Cardiac fibroblast (primary cell): ENCODE data around the gene TRIP13.

Source experiments
- DNase-seq, 2 donors: peaks; one replicate each; pipeline versions ENCODE4 v3.0.0 to v3.0.0-alpha.2; 2010; ENCODE audit warnings: low read depth in 2 of 2
- H3K4me3 ChIP-seq, 2 donors: replicated peaks in 1 of 2; 1 replicate in 1 of 2; 2 replicates in 1 of 2; pipeline ENCODE4 v1.5.1; 2011; ENCODE audit warnings: low read depth in 2 of 2, low read length in 2 of 2, mild to moderate bottlenecking in 2 of 2, moderate library complexity in 1 of 2
- TF ChIP-seq, protein P1 (sequence below): IDR thresholded peaks from one replicate; pipeline ENCODE4 v1.5.1; 2011; ENCODE audit warnings: low read depth, mild to moderate bottlenecking, low read length, inconsistent platforms

The TRIP13 gene

DNA sequence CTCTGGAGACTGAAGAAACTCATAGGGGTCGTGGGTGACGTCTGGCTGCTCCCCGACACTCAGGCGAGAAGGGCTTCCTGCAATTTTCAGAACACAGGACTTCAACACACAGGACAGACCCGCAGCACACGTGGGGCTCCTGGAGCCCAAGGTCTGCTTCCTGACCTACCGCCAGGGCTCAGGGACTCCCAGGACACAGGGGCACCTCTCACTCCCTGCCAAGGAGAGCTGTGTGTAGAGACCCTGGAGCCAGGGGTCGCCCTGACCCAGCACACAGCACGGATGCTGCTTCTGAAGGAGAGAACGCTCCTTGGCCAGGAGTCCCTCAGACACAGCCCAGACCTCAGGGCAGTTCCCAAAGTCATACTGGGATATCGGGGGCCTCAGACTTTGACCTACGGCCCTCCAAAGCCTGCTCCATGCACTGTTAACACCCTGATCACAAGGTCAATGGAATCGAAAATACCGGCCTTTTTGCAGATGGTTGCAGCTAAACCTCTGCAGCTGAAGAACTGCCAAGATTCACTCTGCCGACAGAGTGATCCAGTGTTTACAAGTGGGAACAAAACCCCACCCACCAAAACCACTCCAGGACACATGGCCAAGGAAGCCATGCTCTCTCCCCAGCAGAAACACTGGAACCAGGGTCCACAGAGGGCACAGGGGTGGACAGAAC is 28.1 kb upstream of the TRIP13 start:
- no peak for DNase-seq
- TF ChIP-seq, protein P1, sequence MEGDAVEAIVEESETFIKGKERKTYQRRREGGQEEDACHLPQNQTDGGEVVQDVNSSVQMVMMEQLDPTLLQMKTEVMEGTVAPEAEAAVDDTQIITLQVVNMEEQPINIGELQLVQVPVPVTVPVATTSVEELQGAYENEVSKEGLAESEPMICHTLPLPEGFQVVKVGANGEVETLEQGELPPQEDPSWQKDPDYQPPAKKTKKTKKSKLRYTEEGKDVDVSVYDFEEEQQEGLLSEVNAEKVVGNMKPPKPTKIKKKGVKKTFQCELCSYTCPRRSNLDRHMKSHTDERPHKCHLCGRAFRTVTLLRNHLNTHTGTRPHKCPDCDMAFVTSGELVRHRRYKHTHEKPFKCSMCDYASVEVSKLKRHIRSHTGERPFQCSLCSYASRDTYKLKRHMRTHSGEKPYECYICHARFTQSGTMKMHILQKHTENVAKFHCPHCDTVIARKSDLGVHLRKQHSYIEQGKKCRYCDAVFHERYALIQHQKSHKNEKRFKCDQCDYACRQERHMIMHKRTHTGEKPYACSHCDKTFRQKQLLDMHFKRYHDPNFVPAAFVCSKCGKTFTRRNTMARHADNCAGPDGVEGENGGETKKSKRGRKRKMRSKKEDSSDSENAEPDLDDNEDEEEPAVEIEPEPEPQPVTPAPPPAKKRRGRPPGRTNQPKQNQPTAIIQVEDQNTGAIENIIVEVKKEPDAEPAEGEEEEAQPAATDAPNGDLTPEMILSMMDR, result no peak
- H3K4me3 ChIP-seq, result no peak overlapping the region

DNA sequence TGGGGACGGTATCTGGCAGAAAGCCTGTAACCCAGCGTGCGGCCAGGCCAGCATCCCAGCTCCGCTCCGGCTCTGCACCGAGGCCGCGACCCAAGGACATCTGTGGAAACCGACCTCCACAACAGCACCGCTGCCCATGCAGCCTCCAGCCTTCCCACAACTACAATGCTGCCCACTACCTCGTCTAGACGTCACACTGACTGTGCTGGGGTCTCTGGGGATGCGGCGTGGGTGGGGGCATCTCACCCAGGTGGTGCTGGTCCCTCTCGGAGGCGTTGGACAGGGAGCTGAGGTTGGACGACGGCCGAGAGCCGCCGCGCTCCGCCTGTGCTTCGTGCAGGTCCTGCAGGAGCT is 27.5 kb upstream of the TRIP13 start:
- H3K4me3 ChIP-seq, result no peak overlapping the region
- DNase-seq, result no peak
- TF ChIP-seq, protein P1, result no peak

DNA sequence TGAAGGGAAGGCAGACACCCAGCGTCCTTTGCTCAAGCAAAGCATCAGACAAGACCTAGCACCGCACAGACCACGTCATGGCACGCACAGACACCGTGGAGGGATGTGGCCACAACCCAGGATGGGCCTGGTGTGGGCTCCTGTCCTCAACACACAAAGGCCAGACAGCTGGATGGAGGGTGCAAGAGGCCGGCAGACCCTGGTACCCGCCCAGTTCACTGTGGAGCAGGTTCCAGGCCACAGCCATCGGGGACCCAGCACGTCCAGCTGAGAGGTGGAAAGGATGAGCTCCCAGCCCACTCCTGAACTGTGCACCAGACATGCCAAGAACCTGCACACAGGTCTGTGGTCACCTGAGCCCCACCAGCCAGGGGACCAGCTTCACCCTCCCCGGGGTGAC is 26.9 kb upstream of the TRIP13 start:
- TF ChIP-seq, protein P1, result no peak
- no peak for DNase-seq
- H3K4me3 ChIP-seq, result no peak overlapping the region

DNA sequence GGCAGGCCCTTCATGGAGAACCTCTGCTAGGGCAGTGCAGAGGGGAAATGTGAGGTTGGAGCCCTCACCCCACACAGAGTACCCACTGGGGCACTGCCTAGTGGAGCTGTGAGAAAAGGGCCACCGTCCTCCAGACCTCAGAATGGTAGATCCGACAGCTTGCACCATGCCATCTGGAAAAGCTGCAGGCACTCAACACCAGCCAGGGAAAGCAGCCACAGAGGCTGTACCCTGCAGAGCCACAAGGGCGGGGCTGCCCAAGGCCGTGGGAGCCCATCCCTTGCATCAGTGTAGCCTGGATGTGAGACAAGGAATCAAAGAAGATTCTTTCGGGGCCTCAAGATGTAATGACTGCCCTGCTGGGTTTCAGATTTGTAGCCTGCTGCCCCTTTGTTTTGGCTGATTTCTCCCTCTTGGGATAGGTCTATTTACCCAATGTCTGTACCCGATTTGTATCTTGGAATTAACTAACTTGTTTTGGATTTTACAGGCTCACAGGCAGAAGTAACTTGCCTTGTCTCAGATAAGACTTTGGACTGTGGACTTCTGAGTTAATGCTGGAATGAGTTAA is 25.3 kb upstream of the TRIP13 start:
- no peak overlapping the region for H3K4me3 ChIP-seq
- TF ChIP-seq, protein P1, result no peak
- no peak for DNase-seq

DNA sequence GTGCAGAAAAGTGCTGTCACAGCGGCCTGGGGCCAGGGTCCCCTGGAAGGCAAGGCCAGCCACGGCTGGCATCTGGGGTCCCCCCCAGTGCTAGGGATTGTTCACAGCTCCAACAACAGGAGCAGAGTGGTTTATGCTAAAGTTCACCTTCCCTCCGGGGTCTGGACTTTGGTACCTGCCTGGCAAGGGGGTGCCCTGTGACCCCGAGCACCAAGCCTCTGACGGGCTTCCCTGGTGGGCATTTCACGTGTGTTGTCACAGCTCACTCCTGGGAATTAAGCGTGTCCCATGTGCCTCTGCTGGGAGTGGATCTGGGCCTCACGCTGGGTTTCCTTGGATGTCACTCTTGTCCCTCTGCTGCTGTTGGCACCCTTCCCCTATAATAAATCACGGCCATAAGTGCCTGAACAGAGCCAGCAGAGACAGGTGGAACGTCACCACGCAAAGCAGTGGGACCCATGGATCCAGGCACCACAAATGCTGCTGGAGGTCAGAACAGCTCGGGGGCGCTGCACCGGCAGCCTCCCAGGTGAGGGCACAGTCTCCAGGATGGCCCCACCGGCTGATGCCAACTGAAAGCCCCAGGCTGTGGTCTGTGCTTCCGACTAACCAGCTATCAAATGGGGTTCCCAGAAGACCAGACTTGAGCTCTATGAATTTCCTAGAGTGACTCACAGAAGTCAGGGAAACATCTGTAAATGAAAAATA is 24.1 kb upstream of the TRIP13 start:
- TF ChIP-seq, protein P1, result no peak
- H3K4me3 ChIP-seq, result no peak overlapping the region
- DNase-seq, result no peak

DNA sequence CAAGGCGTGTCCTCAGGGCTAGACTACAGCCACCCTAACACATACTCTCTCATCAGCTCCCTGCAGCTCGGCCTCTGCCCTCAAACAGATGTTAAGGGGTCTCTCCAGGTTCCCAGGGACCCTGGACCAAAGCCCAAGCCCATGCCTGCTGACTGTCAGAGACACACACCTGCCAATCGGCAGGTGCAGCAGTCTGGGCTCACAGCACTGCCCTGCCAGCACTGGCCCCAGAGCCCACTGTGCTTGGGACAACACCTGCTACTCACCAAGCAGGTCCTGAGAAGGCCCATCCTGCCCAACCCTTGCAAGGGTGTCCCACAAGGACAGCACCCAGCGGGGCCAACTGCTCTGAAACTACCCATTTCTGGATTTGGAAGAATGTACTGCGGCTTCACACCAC is 21.7 kb upstream of the TRIP13 start:
- TF ChIP-seq, protein P1, result no peak
- no peak for DNase-seq
- H3K4me3 ChIP-seq, result no peak overlapping the region
